Central memory CD4-positive, alpha-beta T cell (primary cell): Measurements from ENCODE around the gene CDC42BPA.

Experiments used
- DNase-seq: peaks from one replicate; pipeline ENCODE4 v3.0.0; 2022

CDC42BPA gene

GRCh38 chr1:227333423-227333822, 15.1 kb upstream of the CDC42BPA start:
- DNase-seq = no peak

GRCh38 chr1:227330279-227331076, 12.2 kb upstream of the CDC42BPA start:
- DNase-seq = no peak

- no peak for DNase-seq
Measured at GRCh38 chr1:227328405-227329019, 10.2 kb upstream of the CDC42BPA start.

GRCh38 chr1:227325156-227325555, 6.9 kb upstream of the CDC42BPA start:
- DNase-seq = no peak

- DNase-seq = no peak
Measured at GRCh38 chr1:227323967-227324268, 5.6 kb upstream of the CDC42BPA start.

GRCh38 chr1:227323171-227323966, 5.1 kb upstream of the CDC42BPA start:
- DNase-seq = no peak

GRCh38 chr1:227322376-227322775, 4.1 kb upstream of the CDC42BPA start:
- DNase-seq = no peak

GRCh38 chr1:227321035-227321434, 2.7 kb upstream of the CDC42BPA start:
- no peak for DNase-seq

- DNase-seq = no peak
Measured at GRCh38 chr1:227320476-227320875, 2.2 kb upstream of the CDC42BPA start.

- no peak for DNase-seq
Measured at GRCh38 chr1:227318853-227319607, 738 bp upstream of the CDC42BPA start.

GRCh38 chr1:227317523-227318015, 723 bp downstream of the CDC42BPA start:
- no peak for DNase-seq

- DNase-seq = no peak
Measured at GRCh38 chr1:227317011-227317451, 1.3 kb downstream of the CDC42BPA start.

GRCh38 chr1:227316456-227316855, 1.8 kb downstream of the CDC42BPA start:
- DNase-seq = no peak

- no peak for DNase-seq
Measured at GRCh38 chr1:227315629-227316346, 2.5 kb downstream of the CDC42BPA start.

GRCh38 chr1:227314014-227314848, 4.1 kb downstream of the CDC42BPA start:
- DNase-seq = no peak

GRCh38 chr1:227312361-227313025, 5.8 kb downstream of the CDC42BPA start:
- no peak for DNase-seq

- DNase-seq = no peak
Measured at GRCh38 chr1:227311389-227312001, 6.8 kb downstream of the CDC42BPA start.

GRCh38 chr1:227308367-227309336, 9.6 kb downstream of the CDC42BPA start:
- no peak for DNase-seq

GRCh38 chr1:227306689-227307088, 11.6 kb downstream of the CDC42BPA start:
- DNase-seq = no peak
